Measurements from ENCODE around the gene MYBPH.

DNA sequence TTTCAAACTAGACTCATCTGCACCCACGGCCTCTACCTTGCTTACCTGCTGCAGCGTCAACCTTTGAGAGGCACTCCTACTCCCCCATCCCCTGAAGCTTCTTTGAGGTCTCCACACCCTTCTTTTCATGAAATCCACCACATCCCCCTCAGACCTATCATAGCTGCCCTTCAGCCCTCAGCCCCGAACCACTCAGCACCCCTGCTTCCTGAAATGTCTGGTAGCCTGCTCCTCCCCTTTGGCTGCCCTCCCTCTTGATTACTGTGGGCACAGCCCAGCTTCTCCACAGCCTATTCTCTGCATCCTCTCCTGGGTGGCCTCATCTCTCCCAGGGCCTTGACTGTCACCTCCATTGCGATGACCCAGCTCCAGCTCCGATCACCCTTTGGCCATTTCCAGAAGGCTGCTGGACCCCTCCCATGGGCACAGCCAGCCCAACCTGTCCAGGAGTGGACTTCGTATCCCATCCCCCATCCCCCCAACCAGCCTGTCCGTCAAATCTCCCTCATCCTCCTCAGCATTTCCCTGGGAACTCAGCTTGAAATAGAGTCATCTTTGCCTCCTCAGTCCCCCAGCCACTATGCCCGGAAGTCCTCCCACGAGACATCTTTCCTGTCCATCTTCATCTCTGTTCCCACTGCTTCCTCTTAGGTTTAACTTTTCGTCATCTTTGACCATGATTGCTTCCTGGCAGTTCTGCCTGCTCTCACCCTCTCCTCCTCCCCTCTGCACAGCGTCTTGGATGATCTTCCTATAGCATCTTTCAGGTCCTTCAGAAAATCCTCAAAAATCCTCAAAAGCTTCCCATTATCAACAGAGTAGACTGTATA lies 54.2 kb downstream of the MYBPH start:
- TF ChIP-seq, protein P1, sequence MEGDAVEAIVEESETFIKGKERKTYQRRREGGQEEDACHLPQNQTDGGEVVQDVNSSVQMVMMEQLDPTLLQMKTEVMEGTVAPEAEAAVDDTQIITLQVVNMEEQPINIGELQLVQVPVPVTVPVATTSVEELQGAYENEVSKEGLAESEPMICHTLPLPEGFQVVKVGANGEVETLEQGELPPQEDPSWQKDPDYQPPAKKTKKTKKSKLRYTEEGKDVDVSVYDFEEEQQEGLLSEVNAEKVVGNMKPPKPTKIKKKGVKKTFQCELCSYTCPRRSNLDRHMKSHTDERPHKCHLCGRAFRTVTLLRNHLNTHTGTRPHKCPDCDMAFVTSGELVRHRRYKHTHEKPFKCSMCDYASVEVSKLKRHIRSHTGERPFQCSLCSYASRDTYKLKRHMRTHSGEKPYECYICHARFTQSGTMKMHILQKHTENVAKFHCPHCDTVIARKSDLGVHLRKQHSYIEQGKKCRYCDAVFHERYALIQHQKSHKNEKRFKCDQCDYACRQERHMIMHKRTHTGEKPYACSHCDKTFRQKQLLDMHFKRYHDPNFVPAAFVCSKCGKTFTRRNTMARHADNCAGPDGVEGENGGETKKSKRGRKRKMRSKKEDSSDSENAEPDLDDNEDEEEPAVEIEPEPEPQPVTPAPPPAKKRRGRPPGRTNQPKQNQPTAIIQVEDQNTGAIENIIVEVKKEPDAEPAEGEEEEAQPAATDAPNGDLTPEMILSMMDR (IDR thresholded peaks at IDR 0.05; ENCODE audit: low read depth, low read length) = no peak
- TF ChIP-seq POLR2A (IDR thresholded peaks at IDR 0.05; ENCODE audit: extremely low read depth, insufficient read length) = no peak
